ENCODE measurements around the gene ANKH. TPM values are rescaled to one million over a fixed set of nuclear protein-coding genes. Genes with fewer than 3 reads are reported as not detected.

Gene ANKH
- total RNA-seq, 2 experiments from 2014 or later, result 123 to 128 TPM

DNA sequence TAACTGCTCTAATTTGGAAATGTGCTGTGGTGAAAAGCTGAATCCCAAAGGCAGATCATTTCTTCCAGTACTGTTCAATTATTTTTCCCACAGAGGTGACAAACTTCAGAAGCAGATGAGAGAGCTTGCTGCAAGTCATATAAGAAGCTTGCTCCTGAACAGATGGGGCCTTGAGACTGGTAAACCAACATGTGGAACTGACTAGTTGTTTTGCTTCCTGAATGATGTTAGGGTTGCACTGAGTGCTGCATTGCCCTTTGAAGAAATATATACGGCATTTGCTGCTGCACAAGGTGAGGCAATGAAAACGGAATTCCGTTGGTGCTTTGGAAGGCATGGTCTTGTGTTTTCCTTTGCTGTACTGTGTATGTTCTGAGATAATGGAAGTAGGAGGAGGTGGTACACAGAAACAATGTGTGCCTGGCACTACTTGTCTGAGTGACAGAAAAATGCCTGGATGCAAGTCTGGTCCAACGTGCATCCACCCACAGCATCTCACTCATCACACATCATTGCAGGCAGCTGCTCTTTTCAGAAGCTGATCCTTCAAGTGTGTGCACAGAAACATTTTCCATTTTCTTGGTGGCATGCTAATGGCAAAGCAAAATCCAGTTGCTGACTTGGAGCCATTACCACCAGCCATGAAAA, 76.9 kb downstream of the ANKH start:
- Mint-ChIP-seq H3K4me3 (no peak overlapping the region), H3K9me3 (no peaks in the 10 kb centered on the region), H3K4me1 (ENCODE audit: low read depth) (peaks cover 36% of the 10 kb centered on the region), H3K36me3 (peaks cover 16% of the 10 kb centered on the region), H3K27ac (no peak overlapping the region), H3K27me3 (no peaks in the 10 kb centered on the region)
- ChIA-PET CTCF (no interaction called here), POLR2A (interaction anchor here (0.7 kb wide), 1 partner anchor 15 kb away, joined by 4 read pairs; no protein-coding TSS in a partner anchor)
- intact Hi-C loops (cut with micrococcal nuclease), result no loop called here
- no peak for DNase-seq

DNA sequence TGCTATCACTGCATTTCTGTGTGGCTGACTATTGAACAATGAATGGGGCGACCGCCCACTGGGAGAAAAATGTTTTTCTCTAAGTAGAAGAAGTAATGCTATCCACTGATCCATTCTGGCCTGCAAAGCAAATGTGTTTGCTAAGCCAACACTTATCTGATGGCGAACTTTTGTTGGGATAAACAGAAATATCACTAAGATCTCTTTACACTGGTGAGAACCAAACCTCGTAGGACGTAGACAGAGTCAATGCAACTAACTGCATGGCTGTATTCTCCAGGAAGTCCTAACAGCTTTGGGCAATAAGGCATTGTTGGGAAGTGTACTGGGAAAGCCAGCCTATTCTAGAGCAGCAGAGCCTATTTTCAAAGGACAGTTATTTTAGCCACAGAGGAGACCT, 77.7 kb downstream of the ANKH start:
- no peak for DNase-seq
- Mint-ChIP-seq H3K36me3 (peaks cover 14% of the 10 kb centered on the region), H3K27me3 (no peaks in the 10 kb centered on the region), H3K4me3 (no peak overlapping the region), H3K27ac (no peak overlapping the region), H3K4me1 (ENCODE audit: low read depth) (peaks cover 36% of the 10 kb centered on the region), H3K9me3 (no peaks in the 10 kb centered on the region)
- ChIA-PET CTCF (no interaction called here), POLR2A (interaction anchor here (0.7 kb wide), 1 partner anchor 16 kb away, joined by 4 read pairs; no protein-coding TSS in a partner anchor)
- intact Hi-C loops (cut with micrococcal nuclease), result no loop called here

DNA sequence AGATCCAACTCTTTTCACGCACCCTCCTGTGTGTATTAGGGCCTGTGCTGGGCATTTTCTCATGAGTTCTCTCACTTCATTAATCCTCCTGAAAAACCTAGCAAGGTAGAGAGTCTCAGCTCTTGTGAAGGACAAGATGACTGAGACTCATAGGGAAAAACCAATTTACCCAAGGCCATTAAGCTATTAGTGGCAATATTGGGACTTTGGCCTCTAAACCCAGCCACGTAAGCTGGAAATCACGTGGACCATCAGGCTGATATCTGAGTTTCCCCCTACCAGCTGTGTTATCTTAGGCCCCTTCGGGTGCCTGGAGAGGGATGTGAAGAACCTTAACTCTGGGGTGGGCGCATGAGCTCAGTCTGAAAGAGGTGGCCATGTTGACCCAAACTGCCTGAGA, 80.7 kb downstream of the ANKH start:
- no peak for DNase-seq
- Mint-ChIP-seq H3K27ac (no peak overlapping the region), H3K4me1 (ENCODE audit: low read depth) (peaks cover 34% of the 10 kb centered on the region), H3K27me3 (no peaks in the 10 kb centered on the region), H3K4me3 (no peak overlapping the region), H3K9me3 (no peaks in the 10 kb centered on the region), H3K36me3 (peaks cover 13% of the 10 kb centered on the region)
- intact Hi-C loops (cut with micrococcal nuclease), result no loop called here
- ChIA-PET POLR2A (interaction anchor here (1.4 kb wide), 1 partner anchor 19 kb away, joined by 3 read pairs; no protein-coding TSS in a partner anchor), CTCF (no interaction called here)

DNA sequence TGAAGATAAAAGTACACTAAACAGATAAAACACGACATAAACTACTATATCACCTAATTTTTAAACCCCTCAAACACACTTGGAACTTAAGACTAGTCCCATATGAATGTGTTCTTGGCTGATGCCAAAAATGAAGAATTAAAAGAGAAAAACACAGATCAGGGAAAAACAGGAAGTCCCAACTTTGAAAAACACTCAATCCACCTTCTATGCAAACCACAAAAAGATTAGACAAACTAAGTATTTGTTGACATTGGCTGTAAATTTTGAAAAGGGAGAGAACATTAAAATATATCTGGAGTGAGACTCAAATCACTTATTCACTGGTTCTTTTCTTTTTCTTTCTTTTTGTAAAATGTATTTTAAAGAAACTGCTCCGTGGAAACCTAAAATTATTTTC, 81.4 kb downstream of the ANKH start:
- CTCF ChIA-PET, result no interaction called here
- no peak overlapping the region for H3K27ac Mint-ChIP-seq

DNA sequence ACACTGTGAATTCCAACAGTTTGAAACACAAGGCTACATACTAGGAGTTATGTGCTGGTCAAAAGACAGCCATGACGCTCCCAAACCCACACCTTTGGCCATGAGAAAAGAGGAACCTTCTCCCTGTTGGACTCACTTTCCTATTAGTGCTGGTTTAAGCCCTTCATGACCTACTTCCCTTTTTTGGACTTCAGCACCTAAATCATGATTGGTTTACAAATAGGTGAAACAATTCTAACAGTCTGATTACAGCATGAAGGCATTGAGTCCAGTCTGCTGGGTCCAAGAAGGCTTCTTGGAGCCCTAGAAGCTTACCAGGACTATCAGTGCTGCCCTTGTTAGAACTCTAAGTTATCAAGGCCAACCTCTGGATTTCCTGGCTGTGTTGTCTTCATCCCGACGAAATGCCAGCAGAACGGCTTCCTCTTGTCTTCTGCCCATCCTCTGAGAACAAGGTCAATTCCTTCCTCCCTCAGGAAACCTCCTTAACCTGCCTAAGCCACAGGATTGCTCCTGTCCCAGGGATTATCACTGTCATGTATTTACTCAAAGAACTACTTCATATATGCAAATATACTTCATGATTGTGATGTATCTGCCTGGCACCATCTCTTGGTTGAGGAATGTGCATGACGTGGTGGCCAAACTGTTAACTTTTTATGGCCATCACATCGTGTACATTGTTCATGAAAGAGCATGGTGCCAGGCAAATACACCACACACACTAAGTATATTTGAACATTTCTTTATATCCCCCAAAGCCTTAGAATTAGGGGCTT, 83.6 kb downstream of the ANKH start:
- no peak overlapping the region for H3K4me3 Mint-ChIP-seq
- H3K36me3 Mint-ChIP-seq, result peaks cover 13% of the 10 kb centered on the region
- H3K27me3 Mint-ChIP-seq, result no peaks in the 10 kb centered on the region
- ChIA-PET CTCF (no interaction called here), POLR2A (no interaction called here)
- no peak overlapping the region for H3K27ac Mint-ChIP-seq
- intact Hi-C loops (cut with micrococcal nuclease), result no loop called here
- H3K4me1 Mint-ChIP-seq (ENCODE audit: low read depth), result peaks cover 50% of the 10 kb centered on the region
- DNase-seq, result no peak
- no peaks in the 10 kb centered on the region for H3K9me3 Mint-ChIP-seq

More for the DNA sequence above, 81.4 kb downstream of the ANKH start:
- no peak for DNase-seq
- H3K4me3 Mint-ChIP-seq, result no peak overlapping the region
- no peaks in the 10 kb centered on the region for H3K27me3 Mint-ChIP-seq
- intact Hi-C loops (cut with micrococcal nuclease), result no loop called here
- no peaks in the 10 kb centered on the region for H3K9me3 Mint-ChIP-seq
- H3K36me3 Mint-ChIP-seq, result peaks cover 14% of the 10 kb centered on the region
- H3K4me1 Mint-ChIP-seq (ENCODE audit: low read depth), result peaks cover 35% of the 10 kb centered on the region
- POLR2A ChIA-PET, result no interaction called here

DNA sequence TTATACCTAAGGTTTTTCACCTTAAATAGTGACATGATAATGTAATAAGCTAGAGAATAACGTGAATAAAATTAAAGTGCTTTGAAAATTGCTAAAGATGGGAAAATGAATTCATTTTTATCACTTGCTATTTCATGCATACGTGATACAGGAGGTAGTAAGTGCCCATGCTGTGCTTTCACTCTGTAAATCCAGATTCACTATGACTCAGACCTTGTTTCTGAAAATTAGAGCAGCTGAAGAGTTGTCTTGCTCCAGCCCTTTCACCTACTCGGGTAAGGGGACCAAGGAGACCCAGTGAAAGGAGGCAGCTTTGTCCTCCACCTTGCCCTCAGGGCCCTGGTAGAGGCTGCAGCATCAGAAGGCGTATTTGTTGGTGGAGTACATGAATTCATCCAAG, 87.9 kb downstream of the ANKH start:
- ChIA-PET CTCF (interaction anchor here (1.4 kb wide), 1 partner anchor 220 kb away, joined by 4 read pairs; no protein-coding TSS in a partner anchor), POLR2A (no interaction called here)
- intact Hi-C loops (cut with micrococcal nuclease), result loop anchor here (2.0 kb wide), 1 partner anchor 25 kb away; no protein-coding TSS in a partner anchor
- DNase-seq, result no peak
- H3K4me3 Mint-ChIP-seq, result no peak overlapping the region
- H3K27ac Mint-ChIP-seq, result no peak overlapping the region
- H3K36me3 Mint-ChIP-seq, result peaks cover 20% of the 10 kb centered on the region
- H3K9me3 Mint-ChIP-seq, result no peaks in the 10 kb centered on the region
- no peaks in the 10 kb centered on the region for H3K27me3 Mint-ChIP-seq
- H3K4me1 Mint-ChIP-seq (ENCODE audit: low read depth), result peaks cover 38% of the 10 kb centered on the region

DNA sequence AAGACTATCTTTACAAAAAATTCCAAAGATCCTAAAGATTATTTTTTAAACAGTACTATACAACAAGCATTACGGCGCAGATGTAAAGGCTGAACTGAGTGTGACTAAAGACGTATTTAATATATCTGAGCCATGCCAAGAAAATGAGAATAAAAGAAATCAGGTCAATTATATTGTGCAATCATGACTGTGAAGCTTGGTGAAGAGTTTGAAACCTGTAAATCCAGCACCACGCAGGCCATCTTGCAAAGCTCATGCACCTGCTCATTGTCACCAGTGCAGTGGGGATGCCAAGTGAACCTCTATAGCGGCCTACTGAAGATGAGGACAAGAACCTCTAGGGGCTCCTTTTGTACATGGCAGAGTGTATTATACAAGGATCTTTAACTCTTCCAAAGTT, 89.0 kb downstream of the ANKH start:
- no peaks in the 10 kb centered on the region for H3K27me3 Mint-ChIP-seq
- intact Hi-C loops (cut with micrococcal nuclease), result loop anchor here (2.0 kb wide), 1 partner anchor 26 kb away; no protein-coding TSS in a partner anchor
- no peak for DNase-seq
- CTCF ChIA-PET, result no interaction called here
- H3K36me3 Mint-ChIP-seq, result peaks cover 17% of the 10 kb centered on the region
- H3K9me3 Mint-ChIP-seq, result no peaks in the 10 kb centered on the region
- POLR2A ChIA-PET, result no interaction called here
- H3K4me1 Mint-ChIP-seq (ENCODE audit: low read depth), result peaks cover 36% of the 10 kb centered on the region
- no peak overlapping the region for H3K27ac Mint-ChIP-seq
- no peak overlapping the region for H3K4me3 Mint-ChIP-seq

DNA sequence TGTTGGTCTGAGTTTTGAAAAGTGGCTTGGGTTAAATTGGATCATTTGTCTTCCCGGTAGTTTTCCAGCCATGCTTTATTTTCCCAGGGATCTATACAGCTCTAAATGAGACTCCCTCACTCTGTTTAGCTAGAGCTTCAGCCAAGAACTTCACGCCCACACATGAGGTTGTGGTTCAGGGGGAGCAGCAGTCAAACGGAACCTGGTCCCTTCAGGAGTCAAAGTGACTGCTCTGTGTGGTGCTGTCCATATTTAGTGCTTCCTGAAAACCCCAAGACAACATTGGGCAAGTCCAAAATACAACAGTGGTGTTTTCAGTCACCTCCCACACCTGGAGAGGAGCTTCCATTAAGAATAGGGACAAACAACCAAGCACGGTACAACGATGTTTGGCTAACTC, 90.5 kb downstream of the ANKH start:
- Mint-ChIP-seq H3K4me1 (ENCODE audit: low read depth) (peaks cover 33% of the 10 kb centered on the region), H3K27ac (no peak overlapping the region), H3K36me3 (peaks cover 17% of the 10 kb centered on the region), H3K9me3 (no peaks in the 10 kb centered on the region), H3K4me3 (no peak overlapping the region), H3K27me3 (no peaks in the 10 kb centered on the region)
- intact Hi-C loops (cut with micrococcal nuclease), result no loop called here
- DNase-seq, result peak; percentile 33
- POLR2A ChIA-PET, result interaction anchor here (0.6 kb wide), 1 partner anchor 564 kb away, joined by 3 read pairs; no protein-coding TSS in a partner anchor
- CTCF ChIA-PET, result interaction anchor here (1.1 kb wide), 1 partner anchor 223 kb away, joined by 3 read pairs; no protein-coding TSS in a partner anchor

DNA sequence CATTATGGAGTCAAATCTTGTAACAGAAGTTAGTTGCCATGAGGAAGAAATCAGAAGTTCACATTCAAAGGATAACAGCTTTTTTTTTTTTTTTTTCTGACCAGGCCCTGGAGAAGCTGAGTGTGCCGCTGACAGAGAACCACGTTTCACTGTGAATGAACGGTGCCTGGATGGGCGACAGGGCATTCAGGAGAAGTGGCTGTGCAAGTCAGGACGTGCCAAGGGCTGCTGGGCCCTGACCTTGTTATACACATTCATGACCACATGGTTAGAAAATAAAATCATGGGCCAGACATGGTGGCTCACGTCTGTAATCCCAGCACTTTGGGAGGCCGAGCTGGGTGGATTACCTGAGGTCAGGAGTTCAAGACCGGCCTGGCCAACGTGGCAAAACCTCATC, 91.6 kb downstream of the ANKH start:
- H3K4me1 Mint-ChIP-seq (ENCODE audit: low read depth), result peaks cover 30% of the 10 kb centered on the region
- peaks cover 15% of the 10 kb centered on the region for H3K36me3 Mint-ChIP-seq
- DNase-seq, result no peak
- intact Hi-C loops (cut with micrococcal nuclease), result no loop called here
- no peak overlapping the region for H3K27ac Mint-ChIP-seq
- ChIA-PET CTCF (no interaction called here), POLR2A (no interaction called here)
- H3K27me3 Mint-ChIP-seq, result no peaks in the 10 kb centered on the region
- no peak overlapping the region for H3K4me3 Mint-ChIP-seq
- no peaks in the 10 kb centered on the region for H3K9me3 Mint-ChIP-seq

DNA sequence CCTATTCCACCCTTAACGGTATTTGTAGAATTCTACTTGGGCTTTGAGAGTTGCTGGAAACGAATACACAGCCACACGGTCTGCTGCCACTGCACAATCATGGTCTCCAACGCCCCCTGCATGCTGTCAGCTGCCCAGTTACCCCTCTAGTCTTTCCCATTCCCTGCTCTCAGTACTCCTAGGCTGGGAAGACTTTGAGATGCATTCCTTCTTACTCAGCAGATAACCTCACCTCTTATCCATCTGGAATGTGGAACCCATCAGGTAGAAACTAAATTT, 92.8 kb downstream of the ANKH start:
- Mint-ChIP-seq H3K4me1 (ENCODE audit: low read depth) (peaks cover 20% of the 10 kb centered on the region), H3K27me3 (no peaks in the 10 kb centered on the region), H3K4me3 (no peak overlapping the region), H3K36me3 (peaks cover 15% of the 10 kb centered on the region), H3K9me3 (no peaks in the 10 kb centered on the region), H3K27ac (no peak overlapping the region)
- POLR2A ChIA-PET, result no interaction called here
- intact Hi-C loops (cut with micrococcal nuclease), result no loop called here
- DNase-seq, result no peak
- CTCF ChIA-PET, result interaction anchor here (1.1 kb wide), 1 partner anchor 16 kb away, joined by 3 read pairs; no protein-coding TSS in a partner anchor

DNA sequence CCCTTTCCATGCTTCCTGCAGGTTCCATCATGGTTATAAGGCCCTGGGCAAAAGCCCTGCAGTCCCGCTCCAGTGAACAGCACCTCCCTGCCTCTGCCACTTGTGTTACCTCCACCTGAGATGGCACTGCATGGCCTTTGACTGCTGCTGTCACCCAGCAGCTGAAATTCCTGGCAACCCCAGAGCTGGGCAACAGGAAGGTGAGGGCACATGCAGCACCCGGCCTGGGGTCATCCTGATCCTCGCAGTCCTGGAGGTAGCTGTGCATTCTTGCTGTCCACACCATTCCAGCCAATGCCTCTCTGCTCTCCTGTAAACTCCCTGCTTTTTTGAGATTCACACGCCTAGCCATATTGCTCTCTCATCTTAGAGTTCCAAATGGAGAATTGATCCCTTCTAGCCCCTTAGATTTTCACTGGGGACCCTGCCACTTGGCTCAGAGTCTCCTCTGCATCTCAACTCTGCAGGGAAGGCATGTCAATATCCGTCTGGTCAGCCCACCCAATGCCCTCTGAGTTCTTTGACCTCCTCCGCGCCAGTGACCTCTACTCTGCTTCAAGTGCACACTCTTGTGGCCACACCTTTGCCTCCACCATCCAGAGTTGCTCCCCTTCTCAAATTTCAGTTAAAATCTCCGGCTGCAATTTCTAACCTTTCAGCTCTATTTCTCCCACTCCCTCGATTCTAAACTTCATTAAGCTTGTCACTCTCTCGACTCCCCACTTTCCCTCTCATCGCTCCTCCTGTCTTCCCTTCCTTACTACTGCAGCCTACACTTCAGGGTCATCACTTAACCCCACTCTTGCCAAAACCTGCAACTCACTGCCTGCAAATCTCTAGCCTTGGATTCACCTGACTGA, 93.4 kb downstream of the ANKH start:
- ChIA-PET CTCF (interaction anchor here (1.1 kb wide), 1 partner anchor 16 kb away, joined by 3 read pairs; no protein-coding TSS in a partner anchor), POLR2A (no interaction called here)
- peaks cover 15% of the 10 kb centered on the region for H3K4me1 Mint-ChIP-seq (ENCODE audit: low read depth)
- H3K9me3 Mint-ChIP-seq, result no peaks in the 10 kb centered on the region
- intact Hi-C loops (cut with micrococcal nuclease), result no loop called here
- H3K36me3 Mint-ChIP-seq, result peaks cover 15% of the 10 kb centered on the region
- no peak overlapping the region for H3K4me3 Mint-ChIP-seq
- no peak for DNase-seq
- H3K27me3 Mint-ChIP-seq, result no peaks in the 10 kb centered on the region
- no peak overlapping the region for H3K27ac Mint-ChIP-seq

DNA sequence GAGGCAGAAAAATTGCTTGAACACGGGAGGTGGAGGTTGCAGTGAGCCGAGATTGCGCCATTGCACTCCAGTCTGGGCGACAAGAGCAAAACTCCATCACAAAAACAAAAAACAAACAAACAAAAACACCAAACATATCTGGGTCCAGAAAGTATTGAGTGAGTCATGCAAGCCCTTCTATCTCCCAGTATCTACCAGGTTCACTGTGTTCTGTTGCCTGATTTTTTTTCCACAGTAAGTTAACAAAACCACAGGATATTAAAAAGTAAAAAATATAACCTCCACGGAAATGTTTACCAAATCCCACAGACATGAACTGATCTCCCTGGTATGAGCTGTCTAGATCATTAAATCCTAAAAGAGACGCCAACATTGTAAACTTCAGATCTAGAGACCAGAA, 94.4 kb downstream of the ANKH start:
- H3K9me3 Mint-ChIP-seq, result no peaks in the 10 kb centered on the region
- H3K27me3 Mint-ChIP-seq, result no peaks in the 10 kb centered on the region
- intact Hi-C loops (cut with micrococcal nuclease), result no loop called here
- POLR2A ChIA-PET, result no interaction called here
- H3K27ac Mint-ChIP-seq, result no peak overlapping the region
- H3K4me1 Mint-ChIP-seq (ENCODE audit: low read depth), result peaks cover 14% of the 10 kb centered on the region
- no peak overlapping the region for H3K4me3 Mint-ChIP-seq
- DNase-seq, result no peak
- CTCF ChIA-PET, result interaction anchor here (0.6 kb wide), 1 partner anchor 68 kb away, joined by 3 read pairs; no protein-coding TSS in a partner anchor
- peaks cover 15% of the 10 kb centered on the region for H3K36me3 Mint-ChIP-seq

Measured in activated CD4-positive, alpha-beta memory T cell treated with anti-CD3 and anti-CD28 coated beads for 36 hours (primary cell).